Measurements from ENCODE around the gene ACVR1C. TPM values are rescaled to one million over a fixed set of nuclear protein-coding genes. Genes with fewer than 3 reads are reported as not detected.

ACVR1C gene
- total RNA-seq, 4 donors from 2014 or later: 1.4 to 9.4 (median 5.4) TPM

- Histone ChIP-seq H3K4me1 (peaks cover 0 to 8% (median 2%) of the 10 kb centered on the region in 4 donors), H3K27ac (no peak overlapping the region), H3K27me3 (no peaks in the 10 kb centered on the region), H3K36me3 (no peaks in the 10 kb centered on the region), H3K4me3 (no peak overlapping the region), H3K9me3 (no peaks in the 10 kb centered on the region)
- TF ChIP-seq EP300 (IDR thresholded peaks at IDR 0.05) (no peak), CTCF (IDR thresholded peaks at IDR 0.05) (no peak), POLR2A (IDR thresholded peaks at IDR 0.05) (no peak)
- WGBS, 2 donors: 68 to 81% methylated on average over 4 of the region's 4 CpGs
- DNase-seq (ENCODE audit: low spot score in 2 of 2): no peak
Measured at GRCh38 chr2:157486596-157487270, 141.9 kb downstream of the ACVR1C start.

GRCh38 chr2:157480182-157480961 is 148.3 kb downstream of the ACVR1C start:
- WGBS, 2 donors: 92% methylated on average over 3 of the region's 3 CpGs

GRCh38 chr2:157479081-157480027 is 149.3 kb downstream of the ACVR1C start:
- no peaks in the 10 kb centered on the region for H3K27me3 ChIP-seq
- peaks cover 0 to 2% (median 0%) of the 10 kb centered on the region in 4 donors for H3K4me1 ChIP-seq
- H3K36me3 ChIP-seq: no peaks in the 10 kb centered on the region
- no peak overlapping the region for H3K27ac ChIP-seq
- 84 to 85% methylated on average over 7 of the region's 7 CpGs for WGBS, 2 donors
- no peak for DNase-seq (ENCODE audit: low spot score in 2 of 2)
- no peak overlapping the region for H3K4me3 ChIP-seq
- TF ChIP-seq EP300 (IDR thresholded peaks at IDR 0.05): no peak
- TF ChIP-seq CTCF (IDR thresholded peaks at IDR 0.05): no peak
- TF ChIP-seq POLR2A (IDR thresholded peaks at IDR 0.05): no peak
- no peaks in the 10 kb centered on the region for H3K9me3 ChIP-seq

More at GRCh38 chr2:157480182-157480961, 148.3 kb downstream of the ACVR1C start:
- Histone ChIP-seq H3K4me1 (peaks cover 0 to 2% (median 0%) of the 10 kb centered on the region in 4 donors), H3K27me3 (no peaks in the 10 kb centered on the region), H3K27ac (no peak overlapping the region), H3K9me3 (no peaks in the 10 kb centered on the region), H3K36me3 (no peaks in the 10 kb centered on the region), H3K4me3 (no peak overlapping the region)
- TF ChIP-seq EP300 (IDR thresholded peaks at IDR 0.05): peak in 1 of 2 donors; percentile 27
- no peak for TF ChIP-seq CTCF (IDR thresholded peaks at IDR 0.05)
- DNase-seq (ENCODE audit: low spot score in 2 of 2): peak; percentile 19 to 48

- no peak for DNase-seq (ENCODE audit: low spot score in 2 of 2)
- no peaks in the 10 kb centered on the region for H3K9me3 ChIP-seq
- no peaks in the 10 kb centered on the region for H3K36me3 ChIP-seq
- H3K4me1 ChIP-seq: peaks cover 0 to 2% (median 0%) of the 10 kb centered on the region in 4 donors
- no peak overlapping the region for H3K4me3 ChIP-seq
- no peak overlapping the region for H3K27ac ChIP-seq
- no peaks in the 10 kb centered on the region for H3K27me3 ChIP-seq
- no peak for TF ChIP-seq POLR2A (IDR thresholded peaks at IDR 0.05)
- no peak for TF ChIP-seq CTCF (IDR thresholded peaks at IDR 0.05)
Measured at GRCh38 chr2:157477919-157478318, 150.7 kb downstream of the ACVR1C start.
